ENCODE results near the gene FNTB.

DNA sequence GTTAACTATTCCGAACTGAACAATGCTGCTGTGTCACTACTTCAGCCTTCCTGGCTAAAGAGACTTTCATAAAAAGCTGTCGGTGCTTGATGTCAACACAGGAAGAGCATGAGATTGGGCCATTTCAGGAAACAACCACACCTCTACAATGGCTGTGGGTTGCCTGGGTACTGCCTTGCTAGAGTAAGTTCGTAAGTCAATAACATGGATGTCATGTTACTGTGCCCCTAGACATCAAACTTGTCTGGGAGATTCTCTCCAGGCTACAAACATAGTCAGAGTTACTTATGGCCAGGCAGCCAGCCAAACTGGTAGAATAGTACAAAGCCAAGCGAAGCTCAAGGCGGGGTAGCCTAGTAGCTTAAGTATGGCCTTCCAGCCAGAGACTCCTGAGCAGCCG lies 92.5 kb downstream of the FNTB start:
- TF ChIP-seq, protein P1, sequence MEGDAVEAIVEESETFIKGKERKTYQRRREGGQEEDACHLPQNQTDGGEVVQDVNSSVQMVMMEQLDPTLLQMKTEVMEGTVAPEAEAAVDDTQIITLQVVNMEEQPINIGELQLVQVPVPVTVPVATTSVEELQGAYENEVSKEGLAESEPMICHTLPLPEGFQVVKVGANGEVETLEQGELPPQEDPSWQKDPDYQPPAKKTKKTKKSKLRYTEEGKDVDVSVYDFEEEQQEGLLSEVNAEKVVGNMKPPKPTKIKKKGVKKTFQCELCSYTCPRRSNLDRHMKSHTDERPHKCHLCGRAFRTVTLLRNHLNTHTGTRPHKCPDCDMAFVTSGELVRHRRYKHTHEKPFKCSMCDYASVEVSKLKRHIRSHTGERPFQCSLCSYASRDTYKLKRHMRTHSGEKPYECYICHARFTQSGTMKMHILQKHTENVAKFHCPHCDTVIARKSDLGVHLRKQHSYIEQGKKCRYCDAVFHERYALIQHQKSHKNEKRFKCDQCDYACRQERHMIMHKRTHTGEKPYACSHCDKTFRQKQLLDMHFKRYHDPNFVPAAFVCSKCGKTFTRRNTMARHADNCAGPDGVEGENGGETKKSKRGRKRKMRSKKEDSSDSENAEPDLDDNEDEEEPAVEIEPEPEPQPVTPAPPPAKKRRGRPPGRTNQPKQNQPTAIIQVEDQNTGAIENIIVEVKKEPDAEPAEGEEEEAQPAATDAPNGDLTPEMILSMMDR (IDR thresholded peaks at IDR 0.05; ENCODE audit: extremely low read depth in 1 of 2, insufficient read depth in 1 of 2, low read depth in 1 of 2, low read length in 2 of 2): no peak
- no peak for TF ChIP-seq POLR2A (IDR thresholded peaks at IDR 0.05; ENCODE audit: low read depth, low read length)
- no peak for TF ChIP-seq MYC (IDR thresholded peaks at IDR 0.05; ENCODE audit: low read depth, low read length)

Data from endothelial cell of umbilical vein (primary cell).